GM21723 (cell line): ENCODE measurements around the gene RIPOR3.
"Not testable (repeated sequence)": the region's sequence is repeated elsewhere in the genome, so short reads cannot be mapped to it uniquely, and the experiment has no call there.

Experiments used
- ATAC-seq: cut with Tn5 transposase; IDR thresholded peaks from one replicate; pipeline ENCODE4 v1.9.1; 2021; ENCODE audit warnings: mild to moderate bottlenecking, moderate library complexity; ENCODE audit not compliant: unreplicated experiment

The RIPOR3 gene

DNA sequence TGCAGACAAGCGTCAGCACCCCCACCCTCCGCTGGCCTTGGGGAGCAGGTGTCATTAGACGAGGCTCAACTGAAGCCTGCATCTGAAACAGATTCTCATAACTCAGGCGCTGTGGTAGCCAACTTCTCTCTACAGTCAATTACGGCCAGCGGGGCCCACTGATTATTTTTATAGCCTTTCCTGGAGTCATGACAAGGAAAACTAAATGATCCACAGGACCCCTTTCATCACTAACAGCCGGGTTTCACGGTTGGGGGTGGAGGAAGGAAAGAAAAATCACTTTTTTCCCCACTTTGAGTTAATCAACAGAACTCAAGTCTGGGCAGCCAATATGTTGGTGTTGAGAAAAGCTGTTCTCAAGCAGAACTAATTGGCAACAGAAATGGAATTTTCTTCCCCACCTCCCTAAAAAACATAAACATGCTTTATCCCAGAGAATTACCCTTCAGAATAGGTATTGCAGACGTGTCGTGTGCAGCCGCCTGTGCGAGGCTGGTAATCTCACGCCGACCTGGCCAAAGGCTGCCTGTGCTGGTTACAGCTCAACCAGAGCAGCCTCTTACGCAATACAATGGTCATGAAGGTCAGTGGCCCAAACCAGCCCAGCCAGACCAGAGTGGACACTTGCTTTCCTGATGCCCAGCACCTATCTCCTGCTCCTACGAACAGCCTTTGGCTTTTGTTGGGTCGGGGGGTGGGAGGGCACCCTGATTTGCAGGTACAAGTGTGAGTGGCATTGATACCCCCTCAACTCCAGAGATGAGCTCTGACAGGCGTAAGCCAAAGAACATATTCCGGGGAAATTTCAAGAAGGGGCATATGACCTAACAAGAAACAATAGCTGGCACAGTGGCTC lies 11.0 kb downstream of the RIPOR3 start:
- no peak for ATAC-seq

DNA sequence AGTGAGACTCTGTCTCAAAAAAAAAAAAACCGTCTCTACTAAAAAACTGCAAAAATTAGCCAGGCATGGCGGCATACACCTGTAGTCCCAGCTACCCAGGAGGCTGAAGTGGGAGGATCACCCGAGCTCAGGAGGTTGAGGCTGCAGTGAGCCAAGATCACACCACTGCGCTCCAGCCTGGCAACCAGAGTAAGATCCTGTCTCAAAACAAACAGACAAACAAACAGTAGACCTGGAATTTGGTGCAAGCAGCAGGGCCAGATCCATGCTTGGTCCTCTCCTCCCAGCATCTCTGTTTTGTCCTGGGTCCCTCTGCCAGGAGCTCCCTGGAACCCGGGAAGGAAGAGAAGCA lies 11.6 kb downstream of the RIPOR3 start:
- no peak for ATAC-seq

GRCh38 chr20:50678169-50678898 lies 13.0 kb downstream of the RIPOR3 start:
- ATAC-seq = no peak

DNA sequence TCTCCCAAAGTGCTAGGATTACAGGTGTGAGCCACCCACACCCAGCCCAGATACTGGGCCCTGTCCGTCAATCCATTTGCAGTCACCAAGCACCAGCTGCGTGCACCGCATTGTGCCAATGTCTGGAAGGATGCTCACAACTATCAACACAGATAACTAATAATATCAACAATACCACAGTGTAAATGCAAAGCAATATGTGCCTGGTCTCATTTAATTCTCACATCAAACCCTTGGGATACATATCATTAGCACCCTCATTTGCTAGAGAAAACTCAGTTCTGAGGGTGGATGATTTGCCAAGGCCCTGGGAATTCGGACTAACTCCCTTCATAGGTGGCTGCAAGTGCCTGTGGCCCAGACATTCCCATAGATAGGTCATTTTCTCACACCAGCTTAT lies 14.5 kb downstream of the RIPOR3 start:
- ATAC-seq = no peak

DNA sequence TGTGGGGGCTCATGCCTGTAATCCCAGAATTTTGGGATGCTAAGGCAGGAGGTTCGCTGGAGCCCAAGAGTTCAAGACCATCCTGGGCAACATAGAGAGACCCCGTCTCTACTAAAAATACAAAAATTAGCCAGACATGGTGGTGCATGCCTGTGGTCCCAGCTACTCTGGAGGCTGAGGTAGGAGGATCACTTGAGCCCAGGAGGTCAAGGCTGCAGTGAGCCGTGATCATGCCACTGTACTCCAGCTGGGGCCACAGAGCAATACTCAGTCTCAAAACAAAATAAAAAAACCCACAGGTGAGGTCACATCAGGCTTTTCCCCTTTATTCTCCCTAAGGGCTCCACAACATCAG lies 15.0 kb downstream of the RIPOR3 start:
- not testable (repeated sequence) for ATAC-seq

DNA sequence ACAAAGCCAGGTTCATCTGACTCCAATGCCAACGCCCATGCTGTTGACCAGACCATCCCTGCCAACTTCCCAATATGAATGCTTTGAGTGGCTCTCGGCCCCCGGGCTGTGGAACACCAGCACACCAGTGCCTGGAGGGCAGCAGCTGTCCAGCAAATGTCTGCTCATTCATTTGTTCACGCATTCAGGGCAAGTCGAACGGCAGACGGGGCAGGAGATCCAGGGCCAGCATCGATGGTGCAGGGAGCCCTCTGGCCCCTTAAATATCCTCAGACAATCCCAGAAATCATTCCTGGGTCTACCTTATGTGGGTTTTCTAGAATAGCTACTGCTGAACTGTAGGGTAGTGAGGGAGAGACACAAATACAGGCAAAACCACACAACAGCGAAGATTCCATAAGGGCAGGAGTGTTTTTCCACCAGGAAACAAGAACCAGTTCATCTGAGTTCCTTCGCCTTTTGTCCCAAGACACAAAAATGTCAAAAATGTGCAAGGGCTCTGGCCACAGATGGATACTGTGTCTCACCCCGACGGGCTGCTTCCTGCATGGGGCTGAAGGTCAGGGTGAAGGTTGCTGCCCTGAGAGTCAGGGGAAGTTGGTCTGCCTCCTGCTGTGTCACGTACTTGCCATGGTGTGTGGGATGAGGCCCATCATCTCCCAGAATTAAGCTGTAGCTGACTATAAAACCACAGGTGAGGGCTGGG lies 15.5 kb downstream of the RIPOR3 start:
- no peak for ATAC-seq

DNA sequence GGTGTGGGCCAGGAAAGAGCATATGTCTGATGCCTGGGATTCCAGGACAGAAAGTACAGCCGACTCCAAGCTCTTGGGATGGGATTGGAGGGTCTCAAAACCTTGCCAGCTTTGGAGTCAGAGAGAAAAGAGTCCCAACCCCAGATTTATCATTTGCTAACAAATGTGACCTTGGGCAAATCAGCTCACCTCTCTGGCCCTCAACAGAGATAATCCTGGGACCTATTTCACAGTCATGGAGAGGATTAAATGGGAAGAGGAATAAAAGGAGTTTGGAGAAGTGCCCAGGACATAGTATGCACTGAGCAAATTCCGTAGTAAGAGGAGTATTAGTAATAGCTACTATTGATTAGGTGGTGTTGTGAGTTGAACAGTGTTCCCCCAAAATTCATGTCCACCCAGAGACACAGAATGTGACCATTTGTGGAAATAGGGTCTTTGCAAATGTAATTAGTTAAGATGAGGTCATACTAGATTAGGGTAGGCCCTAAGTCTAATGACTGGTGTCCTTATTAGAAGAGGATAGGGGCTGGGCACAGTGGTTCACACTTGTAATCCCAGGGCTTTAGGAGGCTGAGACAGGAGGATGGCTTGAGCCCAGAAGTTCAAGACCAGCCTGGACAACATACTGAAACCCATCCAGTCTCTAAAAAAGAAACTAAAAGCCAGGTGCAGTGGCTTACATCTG lies 17.1 kb downstream of the RIPOR3 start:
- ATAC-seq = no peak

DNA sequence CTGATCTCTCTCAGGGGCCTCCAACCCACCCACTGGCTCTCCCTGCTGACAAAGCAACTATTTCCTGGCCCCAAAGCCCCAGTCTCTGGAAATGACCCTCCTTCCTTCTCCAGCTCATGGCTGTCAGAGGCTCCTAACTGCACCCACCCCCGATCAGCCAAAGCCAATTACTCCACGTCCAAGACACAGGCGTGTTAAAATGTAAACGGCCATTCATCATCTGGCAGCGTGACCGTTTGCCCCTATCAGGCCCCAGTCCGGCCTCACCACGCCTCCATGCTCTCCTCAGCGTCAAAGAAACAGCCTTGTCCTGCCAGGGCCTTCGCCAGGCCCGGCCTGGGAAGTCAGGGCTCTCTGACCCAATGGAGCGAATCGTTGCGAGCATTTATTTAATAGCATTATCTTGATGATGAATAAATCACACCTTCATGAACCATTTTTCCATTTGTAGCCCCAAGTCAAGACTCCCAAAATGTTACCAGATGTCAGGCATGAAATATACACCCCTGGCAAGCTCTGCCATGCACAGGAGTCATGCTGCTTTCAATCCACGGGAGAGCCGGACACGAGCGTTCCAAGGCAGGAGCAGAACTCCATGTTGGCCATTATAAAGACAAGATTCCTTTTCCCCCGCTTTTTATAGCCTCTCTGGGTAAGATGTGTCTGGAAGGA lies 17.7 kb downstream of the RIPOR3 start:
- no peak for ATAC-seq

DNA sequence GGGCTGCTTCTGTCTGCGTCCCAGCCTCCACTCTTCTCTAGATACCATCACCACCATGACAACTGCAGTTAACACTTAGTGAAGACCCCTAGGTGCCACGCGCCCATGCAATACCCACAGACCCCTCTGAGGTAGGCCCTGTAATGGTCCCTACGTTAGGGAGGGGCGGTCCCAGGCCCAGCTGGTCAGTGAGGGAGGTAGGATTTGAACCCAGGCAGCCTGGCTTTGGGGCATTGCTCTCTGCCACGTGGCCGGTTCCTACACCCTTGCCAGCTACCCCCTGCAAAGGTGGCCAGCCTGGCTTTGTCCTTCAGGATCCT lies 18.2 kb downstream of the RIPOR3 start:
- no peak for ATAC-seq

- no peak for ATAC-seq
These were observed 18.8 kb downstream of the RIPOR3 start for GRCh38 chr20:50672400-50673145.

GRCh38 chr20:50671626-50672025 lies 19.7 kb downstream of the RIPOR3 start:
- no peak for ATAC-seq

- ATAC-seq = not testable (repeated sequence)
These were observed 20.3 kb downstream of the RIPOR3 start for GRCh38 chr20:50671010-50671409.

- ATAC-seq = no peak
These were observed 21.0 kb downstream of the RIPOR3 start for GRCh38 chr20:50670126-50670862.

DNA sequence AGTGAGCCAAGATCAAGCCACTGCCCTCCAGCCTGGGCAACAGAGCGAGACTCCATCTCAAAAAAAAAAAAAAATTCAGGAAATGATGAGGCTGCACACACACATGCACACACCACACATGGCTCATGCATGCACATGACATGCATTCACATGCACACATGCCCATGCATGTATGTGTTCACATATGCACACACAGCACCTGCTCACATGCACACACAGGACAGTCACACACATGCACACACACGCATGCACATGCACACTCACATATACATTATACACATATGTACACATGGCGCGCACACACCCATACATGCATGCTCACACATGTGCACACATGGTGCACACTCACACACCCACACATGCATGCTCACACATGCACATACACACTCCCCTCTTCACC lies 22.5 kb downstream of the RIPOR3 start:
- no peak for ATAC-seq

- no peak for ATAC-seq
These were observed 23.0 kb downstream of the RIPOR3 start for GRCh38 chr20:50668326-50668725.

DNA sequence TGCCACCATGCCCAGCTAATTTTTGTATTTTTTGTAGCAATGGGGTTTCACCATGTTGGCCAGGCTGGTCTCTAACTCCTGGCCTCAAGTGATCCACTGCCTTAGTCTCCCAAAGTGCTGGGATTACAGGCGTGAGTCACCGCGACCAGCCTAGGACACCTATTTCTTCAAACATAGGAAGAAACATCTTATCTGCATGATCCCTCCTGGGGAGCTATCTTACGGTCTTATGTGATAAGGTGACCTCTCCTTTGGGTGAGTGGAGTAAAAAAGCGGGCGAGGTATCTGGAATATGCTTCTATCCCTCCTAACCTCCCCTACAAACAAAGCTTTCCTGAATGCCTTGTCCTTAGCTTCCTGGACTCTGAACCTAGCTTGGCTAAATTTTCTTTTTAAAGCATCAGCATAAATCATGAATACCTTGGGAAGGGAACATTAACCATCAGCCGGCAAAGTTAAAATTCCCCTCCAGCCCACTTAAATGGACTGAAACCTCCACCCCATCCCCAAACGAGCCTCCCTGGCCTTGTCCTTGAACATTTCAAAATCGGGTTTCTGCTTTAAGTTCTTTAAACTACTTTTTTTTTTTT lies 24.5 kb downstream of the RIPOR3 start:
- ATAC-seq = no peak

- ATAC-seq = no peak
These were observed 27.1 kb downstream of the RIPOR3 start for GRCh38 chr20:50664254-50664653.

DNA sequence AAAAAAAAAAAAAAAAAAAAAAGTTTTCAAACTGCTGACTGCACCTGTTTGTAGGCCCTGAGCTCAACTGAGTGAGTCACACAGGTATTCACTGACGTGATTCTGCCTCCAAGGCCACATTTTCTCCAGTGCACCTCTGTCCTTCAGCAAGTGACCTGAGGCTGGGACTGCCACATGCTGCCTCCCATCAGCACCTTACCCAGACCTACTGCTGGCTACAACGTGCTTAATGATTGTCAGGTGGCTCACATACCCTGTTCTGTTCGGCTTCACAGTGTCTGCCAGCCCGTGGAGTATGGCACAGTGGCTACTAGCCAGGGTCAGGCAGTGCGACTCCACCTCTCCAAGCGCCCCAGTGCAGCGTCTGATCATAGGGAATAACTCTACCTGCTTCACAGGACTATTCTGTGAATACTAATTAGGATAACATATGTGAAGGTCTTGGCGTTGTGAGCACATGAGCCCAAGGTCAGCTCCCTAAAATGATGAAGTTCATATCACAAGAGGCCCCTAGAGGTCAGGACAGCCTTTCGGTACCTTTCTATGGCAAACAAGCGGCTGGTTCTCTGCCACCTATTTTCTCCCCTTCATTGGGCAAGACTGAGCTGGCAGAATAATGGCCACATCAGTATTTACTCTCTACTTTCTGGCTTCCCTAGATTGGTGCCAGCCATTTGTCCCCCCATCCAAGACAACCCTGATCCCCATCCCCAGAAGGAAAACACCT lies 28.1 kb downstream of the RIPOR3 start:
- ATAC-seq = no peak
